ENCODE results near the gene QRICH2. TPM values are rescaled to one million over a fixed set of nuclear protein-coding genes. Genes with fewer than 3 reads are reported as not detected.

The QRICH2 gene
- total and polyA plus RNA-seq, 9 of the 15 experiments (the other 6 are each of a cell fraction or from before 2014, with no cell fraction given): 0.03 to 1.6 (median 0.81) TPM

GRCh38 chr17:76296889-76297288, 11.2 kb downstream of the QRICH2 start (continued):
- TF ChIP-seq CREB5 (CRISPR knock-in tag; IDR thresholded peaks at IDR 0.05) (no peak), ZNF561 (CRISPR knock-in tag; conservative IDR thresholded peaks at IDR 0.05) (no peak), MAZ (CRISPR knock-in tag; conservative IDR thresholded peaks at IDR 0.05 in 1 of 2, IDR thresholded peaks at IDR 0.05 in 1 of 2) (no peak), ILK (tag; IDR thresholded peaks at IDR 0.05; ENCODE audit: borderline replicate concordance, low read depth) (no peak), ATF7 (IDR thresholded peaks at IDR 0.05) (no peak), PRDM10 (IDR thresholded peaks at IDR 0.05; ENCODE audit: partially characterized antibody) (no peak)

Measured in K562 (cell line).